Kidney glomerular epithelial cell (primary cell): ENCODE results near the gene MVB12B.

Experiments used
- DNase-seq: peaks from one replicate; lab custom pipeline; 2025; lab: John Stamatoyannopoulos, UW

MVB12B gene

DNA sequence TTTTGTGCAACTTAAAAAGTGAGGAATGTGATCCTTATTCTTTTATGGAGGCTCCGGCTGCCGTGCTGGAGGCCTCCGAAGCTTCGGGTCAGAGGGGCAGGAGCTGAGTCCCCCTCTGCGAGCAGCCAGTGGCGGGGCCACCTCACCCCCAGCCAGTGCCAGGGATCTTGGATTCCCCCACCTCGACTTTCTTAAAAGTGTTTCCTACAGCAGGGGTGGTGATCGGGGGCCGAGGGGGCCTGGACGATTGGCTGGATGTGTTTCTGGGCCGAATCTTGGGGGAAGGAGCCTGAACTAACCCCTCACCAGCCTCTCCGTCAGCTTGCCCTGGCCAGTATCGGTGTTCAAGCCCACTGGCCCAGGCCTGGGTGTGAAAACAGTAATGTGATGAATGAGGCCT, 194.9 kb downstream of the MVB12B start:
- DNase-seq: no peak

DNA sequence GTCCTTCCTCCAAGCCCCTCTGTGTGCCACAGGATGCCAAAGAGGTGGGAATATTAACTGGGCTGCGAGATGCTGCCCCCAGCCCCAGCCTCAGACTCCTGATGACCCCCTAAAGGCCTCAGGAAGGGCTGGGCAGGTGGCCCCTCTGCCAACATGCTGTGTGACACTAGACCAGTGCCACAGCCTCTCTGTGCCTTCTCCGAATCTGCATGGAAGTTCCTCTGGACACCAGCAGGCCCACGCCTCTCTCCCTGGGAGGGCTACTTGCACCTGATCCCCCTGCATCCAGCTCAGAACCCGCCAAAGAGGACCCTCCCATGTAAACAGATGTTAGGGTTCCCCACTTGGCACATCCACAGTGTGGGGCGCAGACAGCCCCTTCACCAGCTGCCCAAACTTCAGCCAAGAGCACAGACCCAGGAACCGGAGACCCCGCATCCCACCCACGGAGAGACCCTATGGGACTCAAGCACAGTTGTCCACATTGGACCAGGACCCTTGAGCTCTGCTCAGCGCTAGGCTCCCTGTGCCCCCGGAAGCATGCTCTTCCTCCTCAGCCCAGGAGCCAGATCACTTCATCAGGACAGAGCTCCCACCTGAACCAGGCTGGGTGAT, 195.5 kb downstream of the MVB12B start:
- no peak for DNase-seq

DNA sequence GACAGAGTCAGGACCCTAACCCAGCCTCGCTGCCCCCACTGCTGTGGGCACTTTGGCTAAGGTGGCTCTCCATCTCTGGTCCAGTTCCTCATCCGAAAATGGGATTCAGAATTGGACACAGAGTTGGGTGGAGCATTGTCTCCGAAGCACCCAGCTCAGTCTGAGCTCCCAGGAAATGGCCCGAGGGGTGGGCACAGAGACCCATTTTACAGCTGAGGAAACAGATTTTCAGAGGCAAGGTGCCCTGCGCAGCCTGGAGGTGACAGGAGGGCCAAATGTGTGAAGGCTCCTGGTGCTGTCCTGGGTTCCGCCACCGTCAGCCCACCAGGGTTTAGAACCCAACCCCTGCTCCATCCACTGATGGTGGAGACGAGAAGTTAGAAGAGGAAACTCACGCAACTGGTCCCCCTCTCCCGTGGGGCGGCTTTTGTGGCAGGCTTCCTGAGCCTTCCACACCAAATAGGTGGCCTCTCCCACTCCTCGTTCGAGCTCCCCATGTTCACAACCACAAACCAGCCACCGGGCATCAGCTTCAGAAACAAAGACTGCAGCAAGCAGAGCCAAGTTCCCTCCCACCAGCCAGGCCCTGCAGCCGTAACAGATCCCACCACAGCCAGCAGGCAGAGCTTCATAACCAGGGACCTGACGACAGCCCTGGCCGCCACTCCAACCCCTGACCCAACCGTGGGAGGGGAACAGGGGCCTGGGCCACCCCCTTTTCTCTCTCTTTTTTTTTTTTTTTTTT, 196.2 kb downstream of the MVB12B start:
- no peak for DNase-seq

DNA sequence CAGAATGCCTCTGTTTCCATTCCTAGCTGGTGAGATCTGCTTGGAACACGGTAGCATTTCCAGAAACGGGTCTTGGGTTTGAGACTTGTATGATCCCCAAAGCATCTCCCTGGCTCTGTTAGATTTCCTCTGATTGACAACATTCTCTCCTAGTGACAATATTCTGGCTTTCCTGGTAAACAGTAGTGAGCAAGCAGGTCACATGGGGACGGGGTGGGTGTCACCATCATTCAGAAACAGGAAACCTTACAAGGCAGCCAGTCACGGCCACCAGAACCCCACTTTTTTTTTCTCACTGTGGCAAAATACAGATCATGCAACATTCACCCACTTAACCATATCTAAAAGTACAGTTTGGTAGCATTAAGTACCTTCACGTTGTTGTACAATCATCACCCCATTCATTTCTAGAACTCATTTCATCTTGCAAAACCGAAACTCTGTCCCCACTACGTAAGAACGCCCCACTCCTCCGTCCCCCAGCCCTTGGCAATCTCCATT, 197.0 kb downstream of the MVB12B start:
- DNase-seq: no peak

DNA sequence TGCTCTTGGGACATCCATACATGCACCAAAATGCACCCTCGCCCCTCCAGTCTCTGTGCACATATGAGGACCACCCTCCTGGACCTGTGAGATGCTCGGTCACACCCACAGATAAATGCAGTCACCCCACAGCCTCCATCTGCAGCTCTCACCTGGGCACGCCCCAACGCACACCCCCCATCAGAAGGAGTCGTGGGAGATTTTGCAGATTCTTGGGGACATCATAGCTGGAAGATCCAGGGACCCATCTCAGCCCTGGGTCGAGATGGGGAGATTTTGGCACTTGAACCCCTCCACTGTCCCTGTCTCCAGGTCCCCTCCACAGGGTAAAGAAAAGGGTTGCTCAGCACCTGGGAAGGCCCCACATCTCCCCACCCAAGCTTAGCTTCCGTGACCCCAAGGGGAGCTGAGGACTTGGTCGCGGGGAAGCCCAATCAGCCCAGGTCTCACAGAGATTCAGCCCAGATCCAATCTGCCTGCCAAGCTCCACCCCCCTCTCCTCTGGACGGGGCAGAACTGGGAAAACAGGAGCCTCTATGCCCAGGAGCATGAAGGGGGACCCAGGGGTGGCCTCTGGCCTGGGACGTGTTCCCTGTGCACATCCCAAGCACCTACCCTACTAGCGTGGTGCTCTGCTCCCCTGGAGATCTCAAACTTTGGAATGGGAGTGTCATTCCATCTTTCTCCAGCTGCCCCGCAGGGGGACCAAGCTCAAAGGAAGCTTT, 197.9 kb downstream of the MVB12B start:
- no peak for DNase-seq

DNA sequence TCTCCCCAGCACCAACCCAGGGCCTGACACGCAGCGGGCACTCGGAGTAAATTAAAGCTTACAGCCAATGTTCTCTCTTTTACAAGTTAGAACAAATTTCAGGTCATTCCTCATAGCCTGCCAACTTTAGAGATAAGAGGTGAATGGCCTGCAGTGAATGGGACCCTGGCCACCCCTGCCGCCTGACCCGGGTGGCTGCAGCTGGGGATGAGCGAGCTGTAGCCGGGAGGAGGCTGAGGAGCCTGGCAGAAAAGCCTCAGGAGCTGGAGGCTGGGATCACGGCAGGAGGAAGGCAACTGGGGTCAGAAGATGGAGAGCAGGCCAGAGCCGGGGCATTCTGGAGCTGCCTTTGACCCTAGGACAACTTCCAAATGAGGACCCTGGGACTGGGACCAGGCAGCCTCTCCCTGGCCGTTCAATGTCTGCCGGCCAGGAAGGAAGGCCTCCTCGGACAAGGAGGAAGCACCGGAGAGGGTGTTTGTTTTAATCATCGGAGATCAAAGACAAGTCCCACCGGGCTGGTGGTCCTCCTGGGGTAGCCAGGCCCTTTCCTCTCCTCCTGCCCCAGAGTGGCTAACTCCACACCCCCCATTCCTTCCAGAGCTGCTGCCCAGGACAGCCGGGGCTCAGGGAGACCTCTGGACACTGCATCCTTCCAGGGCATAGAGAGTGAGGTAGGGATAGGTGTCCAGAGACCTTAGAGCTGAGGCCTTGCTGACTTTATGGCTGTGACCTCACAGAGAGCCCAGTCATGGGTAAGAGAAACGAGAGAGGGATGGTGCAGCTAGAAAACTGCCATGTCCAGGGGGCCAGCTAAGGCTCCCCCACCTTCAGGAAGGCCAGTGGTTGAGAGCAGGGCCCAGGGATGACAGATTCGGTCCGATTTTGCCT, 199.8 kb downstream of the MVB12B start:
- DNase-seq: no peak

DNA sequence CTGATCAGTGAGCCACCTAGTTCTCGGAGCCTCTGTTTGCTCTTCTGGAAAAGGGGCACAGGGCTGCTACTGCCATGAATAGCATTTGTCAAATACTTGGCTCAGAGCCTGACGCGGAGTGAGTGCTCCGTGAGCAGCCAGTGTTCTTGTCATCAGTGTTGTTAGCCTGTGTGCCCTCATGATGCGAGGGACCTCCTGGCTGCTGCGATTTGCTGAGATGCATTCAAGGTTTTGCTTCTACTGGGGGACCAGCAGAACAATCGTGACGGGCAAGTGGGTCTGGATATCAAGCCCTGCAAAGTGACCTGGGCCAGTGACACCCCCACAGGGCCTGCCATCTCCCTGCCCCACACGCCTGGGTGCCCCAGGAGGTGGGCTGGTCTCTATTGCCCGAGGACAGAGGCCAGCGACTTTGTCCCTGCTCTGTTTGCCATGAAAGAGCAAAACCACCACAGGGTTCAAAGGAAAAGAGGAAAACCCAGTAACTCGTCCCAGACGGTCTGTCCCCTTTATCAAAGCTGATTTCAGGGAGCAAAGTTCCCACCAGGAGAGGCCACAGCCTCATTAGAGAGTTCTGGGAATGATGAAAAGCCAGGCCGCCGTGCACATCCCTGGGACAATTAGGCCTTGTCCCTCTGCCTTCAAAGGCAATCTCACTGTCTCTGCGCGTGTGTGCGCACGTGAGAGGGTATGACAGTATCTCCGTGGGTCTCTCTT, 200.6 kb downstream of the MVB12B start:
- no peak for DNase-seq

DNA sequence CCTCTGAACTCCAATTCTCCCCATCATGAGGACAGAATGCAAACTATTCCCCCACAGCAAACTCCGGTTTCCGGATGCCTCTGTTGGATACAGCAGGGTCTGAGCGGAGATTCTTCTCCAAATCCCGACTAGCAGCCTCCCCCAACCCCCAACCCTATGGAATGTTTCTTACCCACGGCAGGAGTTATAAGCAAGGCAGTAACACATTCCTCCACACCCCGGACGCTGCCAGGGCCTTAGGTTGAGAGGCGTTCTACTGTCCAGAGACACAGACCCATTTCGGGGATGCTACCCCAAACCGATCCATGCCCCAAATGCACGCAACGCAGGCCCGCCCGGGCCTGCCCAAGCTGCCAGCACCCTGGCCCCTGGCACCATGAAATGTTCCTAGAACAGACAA, 201.5 kb downstream of the MVB12B start:
- no peak for DNase-seq

DNA sequence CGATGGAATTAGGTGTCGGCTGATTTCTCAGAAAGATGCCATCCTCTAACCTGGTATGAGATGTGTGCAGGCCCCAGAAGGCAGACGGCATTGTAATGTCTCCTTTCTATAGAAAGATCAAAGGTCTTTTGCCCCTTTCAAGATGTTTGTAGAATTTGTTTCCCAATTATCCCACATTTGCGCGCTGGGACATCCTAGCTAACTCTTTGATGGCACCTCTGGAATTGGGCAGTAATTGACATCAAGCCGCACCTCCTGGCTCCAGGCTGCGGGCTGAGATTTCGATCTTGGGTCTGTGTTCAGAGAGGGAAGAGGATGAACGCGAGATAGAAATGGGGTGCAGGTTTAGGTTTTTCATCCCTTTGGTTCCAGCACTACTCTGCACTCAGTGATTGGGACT, 202.3 kb downstream of the MVB12B start:
- no peak for DNase-seq

DNA sequence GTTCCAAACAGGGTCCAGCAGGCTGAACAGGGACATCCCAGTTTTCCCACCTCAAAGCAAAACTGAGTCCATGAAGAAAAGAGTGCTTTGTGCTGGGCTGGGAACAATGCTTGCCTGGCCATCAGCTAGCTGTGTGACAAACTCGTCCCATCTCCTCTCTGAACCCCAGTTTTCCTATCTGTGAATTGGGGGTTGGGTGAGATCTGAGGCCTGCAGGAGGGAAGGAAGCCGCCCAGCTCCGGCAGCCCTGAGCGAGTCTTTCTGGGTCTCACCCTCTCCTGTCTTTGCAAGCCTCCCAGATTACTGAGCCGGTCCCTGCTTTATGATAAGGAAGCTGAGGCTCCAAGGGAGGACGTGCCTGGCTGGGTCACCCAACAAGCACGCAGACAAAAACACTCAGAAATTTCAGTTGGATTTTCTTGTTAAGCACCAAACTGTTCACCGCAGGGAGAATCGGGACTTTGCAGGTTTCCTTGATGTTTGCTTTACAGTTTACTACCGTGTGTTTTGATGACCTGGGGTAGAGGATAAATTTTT, 204.5 kb downstream of the MVB12B start:
- no peak for DNase-seq

DNA sequence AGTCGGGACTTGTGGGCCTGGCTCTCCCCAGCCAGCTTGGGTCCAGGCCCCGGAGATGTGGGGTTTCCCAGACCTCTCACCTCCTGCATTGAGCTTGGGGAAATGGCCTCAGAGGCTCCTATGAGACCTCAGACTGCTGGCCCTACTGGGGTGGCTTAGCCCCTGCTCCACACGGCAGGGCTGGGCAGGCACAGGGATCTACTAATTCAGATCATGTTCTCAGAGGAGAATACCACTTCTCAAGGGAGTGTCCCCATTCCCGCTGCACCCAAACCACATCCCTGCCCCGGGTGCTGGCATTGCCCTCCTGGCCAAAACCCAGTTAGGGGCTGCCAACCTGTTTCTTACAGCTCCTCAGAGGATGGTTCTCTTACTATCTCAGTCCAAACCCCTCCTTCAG, 205.0 kb downstream of the MVB12B start:
- DNase-seq: no peak

DNA sequence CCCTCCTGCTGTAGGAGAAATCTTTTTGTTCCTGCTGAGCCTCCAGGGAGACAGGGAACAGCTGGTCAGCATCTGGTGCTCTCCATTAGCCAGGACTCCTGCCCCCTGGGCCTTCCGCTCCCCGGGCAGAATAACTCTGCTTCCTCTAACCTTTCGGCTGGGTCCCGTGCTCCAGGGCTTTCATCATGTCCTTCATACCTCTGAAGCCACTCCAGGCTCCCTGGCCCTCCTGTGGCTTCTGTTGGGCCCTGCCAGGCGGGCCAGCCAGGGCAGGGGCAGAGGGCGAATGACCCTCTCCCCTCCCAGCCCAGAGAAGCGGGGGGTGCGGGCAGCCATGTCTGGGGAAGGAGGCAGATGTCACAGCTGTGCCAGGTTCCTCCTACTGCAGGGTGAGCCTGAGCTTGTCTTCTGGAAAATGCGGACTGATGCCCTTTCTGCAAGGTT, 205.4 kb downstream of the MVB12B start:
- no peak for DNase-seq

DNA sequence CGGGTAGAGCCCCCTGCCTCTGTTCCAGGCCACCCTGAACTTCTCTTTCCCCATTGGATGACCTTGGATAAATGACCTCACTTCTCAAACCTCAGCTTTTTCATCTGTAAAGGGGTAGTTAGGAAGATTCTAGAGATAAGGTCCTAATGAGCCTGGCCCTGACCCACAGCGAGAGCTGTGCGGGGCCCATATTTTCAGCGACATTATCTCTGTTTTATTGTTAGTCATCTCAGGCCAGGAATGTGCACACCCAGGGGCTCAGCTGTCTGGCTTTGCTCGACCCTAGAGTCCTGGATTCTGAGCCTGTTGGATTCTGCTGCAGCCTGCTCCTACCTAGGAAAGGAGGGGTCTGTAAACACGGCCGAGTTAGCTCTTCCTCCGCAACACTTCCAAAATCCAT, 205.9 kb downstream of the MVB12B start:
- DNase-seq: no peak

DNA sequence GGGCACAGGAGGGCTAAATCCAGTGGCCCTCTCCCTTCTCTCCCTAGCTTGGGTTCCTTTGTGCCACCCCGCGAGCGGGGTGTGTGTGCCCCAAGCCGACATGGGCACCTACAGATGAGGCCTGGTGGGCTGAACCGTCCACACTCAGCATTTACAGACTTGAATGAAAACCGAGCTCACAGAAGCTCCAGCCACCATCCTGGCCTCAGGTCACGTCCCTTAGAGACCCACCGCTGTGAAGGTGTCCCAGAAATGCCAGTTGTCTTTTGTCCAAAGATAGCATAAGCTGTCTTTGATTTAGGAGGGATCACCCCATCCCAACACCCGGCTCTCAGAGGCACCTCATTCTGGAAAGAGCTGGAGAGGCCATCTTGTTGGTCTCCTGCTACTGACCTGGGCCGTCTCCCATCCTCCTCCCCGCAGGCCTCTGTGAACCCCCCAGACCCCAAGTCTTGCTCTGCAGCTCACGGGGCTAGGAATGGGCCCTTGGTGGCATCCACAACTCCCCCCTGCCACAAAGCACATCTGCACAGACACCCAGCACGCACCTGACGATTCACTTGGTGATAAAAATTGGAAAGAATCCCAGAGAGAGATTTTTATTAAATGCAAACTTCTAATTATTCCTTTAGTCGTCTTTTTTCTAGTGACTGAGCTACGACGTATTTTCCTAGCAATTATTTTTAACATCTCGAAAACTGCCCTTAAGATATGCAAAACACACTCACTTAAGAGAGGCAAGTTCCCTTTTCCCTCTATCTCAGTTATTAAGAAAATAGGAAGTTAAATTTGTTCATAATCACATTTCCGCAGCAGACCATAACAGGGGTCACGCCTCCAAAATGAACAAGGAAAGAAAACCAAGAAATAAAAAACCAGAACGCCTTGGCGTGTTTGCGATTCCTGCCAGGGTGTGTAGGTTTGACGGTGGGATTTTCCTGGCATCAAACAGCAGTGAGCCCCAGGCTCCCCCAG, 206.6 kb downstream of the MVB12B start:
- no peak for DNase-seq

DNA sequence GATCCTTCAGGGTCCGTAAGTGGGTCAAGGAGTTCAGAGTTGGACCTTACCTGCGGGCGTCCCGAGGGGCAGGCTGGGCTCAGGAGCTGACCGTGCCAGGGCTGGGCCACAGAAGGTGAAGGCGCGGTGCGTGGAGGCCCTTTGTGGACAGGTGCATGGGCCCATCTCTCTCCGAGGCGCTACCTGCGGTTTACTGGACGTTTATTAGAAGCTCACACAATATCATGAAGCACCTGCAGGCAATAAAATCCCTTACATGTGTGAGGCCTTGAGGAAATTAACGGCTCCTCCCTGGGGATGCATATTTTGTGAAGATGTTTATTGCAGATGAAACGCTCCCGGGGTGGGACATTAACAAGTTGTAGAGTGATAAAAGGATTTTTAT, 207.3 kb downstream of the MVB12B start:
- no peak for DNase-seq

DNA sequence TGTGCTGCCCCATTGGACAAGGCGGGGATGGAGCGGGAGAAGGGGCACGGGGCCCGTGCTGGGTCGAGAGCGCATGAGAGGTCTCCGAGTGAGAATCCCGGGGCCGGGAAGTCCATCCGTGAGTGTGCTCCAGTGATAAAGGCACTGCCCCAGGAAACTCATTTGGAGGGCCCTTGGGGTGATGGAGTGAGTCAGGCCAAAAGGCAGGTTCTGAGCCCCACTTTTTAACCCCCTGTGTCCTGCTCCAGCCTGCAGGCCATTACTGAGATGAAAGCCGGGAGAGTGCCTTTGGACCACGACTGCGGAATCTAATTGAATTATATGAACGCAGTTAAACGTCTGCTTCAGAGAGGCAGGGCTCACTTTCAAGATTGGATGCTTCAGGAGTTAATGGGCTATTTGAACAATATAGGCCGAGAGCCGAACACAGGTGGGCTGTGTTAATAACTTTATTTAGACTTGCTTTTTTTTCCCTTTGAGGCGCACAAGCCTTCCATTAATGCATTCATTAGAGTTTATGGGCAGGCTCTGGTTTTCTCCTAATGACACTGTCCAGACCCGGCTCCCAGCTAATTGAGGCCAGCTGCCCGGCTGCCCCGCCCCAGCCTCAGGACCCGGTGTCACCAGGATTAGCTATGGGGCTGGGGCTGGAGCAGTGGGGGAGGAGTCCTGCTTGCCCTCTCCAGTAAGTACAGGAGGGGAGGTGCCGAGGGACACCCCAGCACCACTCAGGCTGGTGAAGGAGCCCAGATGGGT, 208.0 kb downstream of the MVB12B start:
- DNase-seq: no peak

DNA sequence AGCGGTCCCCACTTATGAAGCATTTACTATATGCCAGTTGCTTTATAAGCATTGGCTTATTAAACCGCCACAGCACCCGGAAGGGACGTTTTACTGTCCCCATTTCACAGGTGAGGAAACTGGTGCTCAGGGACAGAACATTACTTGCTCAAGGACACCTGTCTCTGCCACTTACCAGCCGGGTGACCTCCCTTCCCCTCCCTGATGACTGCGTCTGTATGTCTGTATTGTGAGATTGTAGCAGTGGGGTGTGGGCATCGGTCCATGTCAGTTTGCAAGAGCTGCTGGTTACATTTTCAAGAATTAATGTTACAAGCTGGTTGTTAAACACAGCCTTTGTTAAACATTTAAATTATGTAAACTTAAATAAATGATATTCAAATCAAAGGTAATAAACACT, 209.5 kb downstream of the MVB12B start:
- DNase-seq: no peak

DNA sequence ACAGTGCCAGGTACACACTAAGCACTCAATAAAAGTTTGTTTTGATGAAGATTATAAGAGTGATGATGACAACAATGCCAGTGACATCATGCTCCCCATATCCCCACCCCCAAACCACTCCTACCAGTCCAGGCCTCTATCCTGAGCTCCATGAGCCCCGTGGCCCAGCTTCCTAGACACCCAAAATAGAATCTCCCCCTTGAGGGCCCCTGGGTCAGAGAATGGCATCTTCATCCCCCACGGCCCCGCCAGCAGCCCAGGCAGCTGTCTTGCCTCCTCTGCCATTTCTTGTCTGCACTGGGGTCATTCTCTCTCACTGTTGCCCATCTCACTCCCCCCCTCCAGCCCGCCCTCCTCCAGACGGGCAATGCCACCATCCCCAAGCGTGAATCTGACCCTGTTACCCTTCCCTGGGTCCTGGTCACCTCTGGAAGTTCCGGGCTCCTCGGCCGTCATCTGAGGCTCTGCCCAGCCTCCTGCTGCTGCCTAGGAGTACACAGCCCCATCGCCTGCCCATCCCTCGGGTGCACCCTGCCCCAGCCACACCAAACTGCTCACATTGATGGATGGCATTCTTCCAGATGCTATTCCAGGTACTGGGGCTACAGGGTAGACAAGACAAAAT, 210.3 kb downstream of the MVB12B start:
- no peak for DNase-seq

DNA sequence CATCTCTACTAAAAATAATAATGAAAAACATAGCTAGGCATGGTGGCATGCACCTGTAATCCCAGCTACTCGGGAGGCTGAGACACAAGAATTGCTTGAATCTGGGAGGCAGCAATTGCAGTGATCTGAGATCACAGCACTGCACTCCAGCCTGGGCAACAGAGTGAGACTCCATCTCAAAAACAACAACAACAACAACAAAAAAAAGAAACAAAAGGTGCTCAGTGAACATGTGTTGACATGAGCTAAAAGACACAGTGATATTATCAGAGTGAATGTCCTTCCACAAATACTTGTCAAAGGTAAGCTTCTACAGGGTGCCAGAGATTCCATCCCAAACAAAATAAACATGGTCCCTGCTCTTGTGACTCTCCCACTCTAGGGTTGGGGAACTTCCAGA, 211.9 kb downstream of the MVB12B start:
- no peak for DNase-seq
